ENCODE results near the gene TMEM255A. TPM values are rescaled to one million over a fixed set of nuclear protein-coding genes. Genes with fewer than 3 reads are reported as not detected.
A peak's percentile ranks its signal among the peaks of the same experiment; 100 is the strongest.

TMEM255A gene
- total RNA-seq, 3 donors from 2014 or later, result 0.49 to 3.7 (median 0.87) TPM

GRCh38 chrX:120244735-120245498, 66.3 kb downstream of the TMEM255A start:
- no peak for TF ChIP-seq CTCF (IDR thresholded peaks at IDR 0.05)
- H3K36me3 ChIP-seq (ENCODE audit: low read depth), result no peaks in the 10 kb centered on the region
- DNase-seq (peak; percentile 74 to 76 (median 75)), ATAC-seq (peak; percentile 97)
- H3K9me3 ChIP-seq, result no peaks in the 10 kb centered on the region
- intact Hi-C loops (cut with DNase I, micrococcal nuclease), result no loop called here
- peak overlapping the region; percentile 35 for H3K4me3 ChIP-seq
- peaks cover 4% of the 10 kb centered on the region for H3K4me1 ChIP-seq (ENCODE audit: low read depth)

GRCh38 chrX:120244395-120244734, 66.9 kb downstream of the TMEM255A start:
- peak; percentile 5 for ATAC-seq

GRCh38 chrX:120242813-120243212, 68.4 kb downstream of the TMEM255A start:
- intact Hi-C loops (cut with DNase I, micrococcal nuclease), result no loop called here
- TF ChIP-seq CTCF (IDR thresholded peaks at IDR 0.05), result no peak

More at GRCh38 chrX:120244395-120244734, 66.9 kb downstream of the TMEM255A start:
- intact Hi-C loops (cut with DNase I, micrococcal nuclease), result no loop called here
- Histone ChIP-seq H3K36me3 (ENCODE audit: low read depth) (no peaks in the 10 kb centered on the region), H3K4me3 (peak overlapping the region; percentile 35), H3K9me3 (no peaks in the 10 kb centered on the region), H3K4me1 (ENCODE audit: low read depth) (peaks cover 4% of the 10 kb centered on the region)
- no peak for DNase-seq
- TF ChIP-seq CTCF (IDR thresholded peaks at IDR 0.05), result no peak

GRCh38 chrX:120238933-120239332, 72.3 kb downstream of the TMEM255A start:
- intact Hi-C loops (cut with DNase I, micrococcal nuclease), result no loop called here
- ATAC-seq (no peak), DNase-seq (no peak)
- no peak overlapping the region for H3K4me3 ChIP-seq
- H3K4me1 ChIP-seq (ENCODE audit: low read depth), result peaks cover 4% of the 10 kb centered on the region
- TF ChIP-seq CTCF (IDR thresholded peaks at IDR 0.05), result no peak
- H3K9me3 ChIP-seq, result no peaks in the 10 kb centered on the region
- no peaks in the 10 kb centered on the region for H3K36me3 ChIP-seq (ENCODE audit: low read depth)

More at GRCh38 chrX:120242813-120243212, 68.4 kb downstream of the TMEM255A start:
- H3K9me3 ChIP-seq, result no peaks in the 10 kb centered on the region
- no peak overlapping the region for H3K4me3 ChIP-seq
- H3K36me3 ChIP-seq (ENCODE audit: low read depth), result no peaks in the 10 kb centered on the region
- no peak for DNase-seq
- H3K4me1 ChIP-seq (ENCODE audit: low read depth), result peaks cover 4% of the 10 kb centered on the region
- no peak for ATAC-seq

GRCh38 chrX:120236687-120237479, 74.4 kb downstream of the TMEM255A start:
- no peak for DNase-seq
- intact Hi-C loops (cut with DNase I, micrococcal nuclease), result no loop called here

More at GRCh38 chrX:120236687-120237479, 74.4 kb downstream of the TMEM255A start:
- TF ChIP-seq CTCF (IDR thresholded peaks at IDR 0.05), result no peak
- no peaks in the 10 kb centered on the region for H3K36me3 ChIP-seq (ENCODE audit: low read depth)
- H3K4me1 ChIP-seq (ENCODE audit: low read depth), result no peaks in the 10 kb centered on the region
- no peaks in the 10 kb centered on the region for H3K9me3 ChIP-seq
- no peak overlapping the region for H3K4me3 ChIP-seq
- no peak for ATAC-seq

Data from mucosa of descending colon (tissue), 3 donors.